GM12878 (cell line): ENCODE results near the gene CFAP20. TPM values are rescaled to one million over a fixed set of nuclear protein-coding genes. Genes with fewer than 3 reads are reported as not detected.

Experiments used
- ATAC-seq: fragments of 200-7000 bp; cut with Tn5 transposase; 3 replicates; pipeline ENCODE4 v1.9.1; 2020; ENCODE audit warnings: mild to moderate bottlenecking, moderate library complexity
- BruUV-seq: library from RNA; stranded (reverse); fragments of 400-500 nt; replicated peaks from 2 replicates; lab custom pipeline; 2021; lab: Mats Ljungman, UMichigan
- CTCF ChIA-PET: fragments of 300-600 bp; sonication (Branson Sonifier 250); formaldehyde crosslinking; extraction: SDS; loops from one replicate; lab custom pipeline; 2021; ENCODE audit warnings: inconsistent platforms; lab: Yijun Ruan, JAX
- POLR2A ChIA-PET: fragments of 350-600 bp; formaldehyde crosslinking; extraction: SDS; loops from one replicate; lab custom pipeline; 2021; ENCODE audit warnings: inconsistent platforms; lab: Charles Lee
- RAD21 ChIA-PET: fragments of 300-600 bp; sonication (Branson Sonifier 250); formaldehyde crosslinking; loops from one replicate; lab custom pipeline; 2023; ENCODE audit warnings: antibody characterized with exemption; ENCODE audit not compliant: unreplicated experiment; lab: Charles Lee
- SMC1A ChIA-PET: fragments of 300-600 bp; sonication (Branson Sonifier 250); formaldehyde crosslinking; loops from one replicate; lab custom pipeline; 2023; ENCODE audit not compliant: unreplicated experiment, uncharacterized antibody; lab: Charles Lee
- DNase-seq: peaks from one replicate; pipeline ENCODE4 v3.0.0-alpha.2; 2011; ENCODE audit warnings: low read depth, low spot score
- FAIRE-seq: peaks from 3 replicates; lab custom pipeline; 2011; peaks lifted over from hg19 to GRCh38; lab: Jason Lieb, UNC
- H2AFZ ChIP-seq: 2 replicates; pipeline ENCODE4 v1.6.0; 2011; ENCODE audit warnings: low read depth, low read length, control low read depth; ENCODE audit not compliant: control insufficient read depth
- H3K27ac ChIP-seq: 2 replicates; pipeline ENCODE4 v1.5.1; 2011; ENCODE audit warnings: control low read depth; ENCODE audit not compliant: control insufficient read depth, insufficient read depth
- H3K27me3 ChIP-seq, 2 experiments: replicated peaks in 1 of 2; 2 replicates each; pipeline versions ENCODE4 v1.6.0 to v1.6.1; 2011; ENCODE audit warnings: low read length in 1 of 2; ENCODE audit not compliant: control insufficient read depth in 2 of 2, insufficient read depth in 2 of 2
- H3K36me3 ChIP-seq, 2 experiments: 2 replicates each; pipeline ENCODE4 v1.5.1; 2011; ENCODE audit warnings: low read length in 1 of 2; ENCODE audit not compliant: control insufficient read depth in 2 of 2, insufficient read depth in 2 of 2
- H3K4me1 ChIP-seq: 2 replicates; pipeline ENCODE4 v1.6.1; 2011; ENCODE audit warnings: mild to moderate bottlenecking, low read length, moderate library complexity, mixed read lengths; ENCODE audit not compliant: control insufficient read depth, insufficient read depth
- H3K4me2 ChIP-seq: 2 replicates; pipeline ENCODE4 v1.6.0; 2011; ENCODE audit warnings: control low read depth; ENCODE audit not compliant: control insufficient read depth, insufficient read depth
- H3K4me3 ChIP-seq: fragments of 200-600 bp; sonication (generic); 2 replicates; pipeline ENCODE4 v1.5.1; 2016
- H3K79me2 ChIP-seq: 2 replicates; pipeline ENCODE4 v1.6.0; 2011; ENCODE audit warnings: low read length; ENCODE audit not compliant: control insufficient read depth, insufficient read depth
- H3K9ac ChIP-seq: 2 replicates; pipeline ENCODE4 v1.8.0; 2011; ENCODE audit warnings: low read length, control low read depth, mixed read lengths; ENCODE audit not compliant: control insufficient read depth, insufficient read depth
- H3K9me3 ChIP-seq: replicated peaks from 3 replicates; pipeline ENCODE4 v1.5.1; 2011; ENCODE audit warnings: mild to moderate bottlenecking, low read length; ENCODE audit not compliant: control insufficient read depth, insufficient read depth
- H4K20me1 ChIP-seq: 2 replicates; pipeline ENCODE4 v1.6.0; 2011; ENCODE audit not compliant: control insufficient read depth, insufficient read depth
- CEBPB ChIP-seq, 2 experiments: fragments of 150-350 bp in 1 of 2; IDR thresholded peaks; 2 replicates each; pipeline ENCODE4 v1.6.1; 2012 to 2014; ENCODE audit warnings: low read depth in 2 of 2, low read length in 2 of 2, borderline replicate concordance in 1 of 2, inconsistent platforms in 1 of 2
- DPF2 ChIP-seq: fragments of 450-650 bp; IDR thresholded peaks from 2 replicates; pipeline ENCODE4 v1.6.1; 2017; ENCODE audit warnings: mild to moderate bottlenecking
- EP300 ChIP-seq, 2 experiments: fragments of 150-350 bp in 1 of 2; IDR thresholded peaks; 2 replicates each; pipeline ENCODE4 v1.6.1; 2011 to 2012; ENCODE audit warnings: low read depth in 2 of 2, low read length in 2 of 2, borderline replicate concordance in 1 of 2, improper control_type of control experiment in 1 of 2, inconsistent platforms in 1 of 2; ENCODE audit not compliant: control insufficient read depth in 1 of 2
- HDGF ChIP-seq: fragments of 450-650 bp; IDR thresholded peaks from 2 replicates; pipeline ENCODE4 v1.6.1; 2016; ENCODE audit warnings: antibody characterized with exemption
- IKZF1 ChIP-seq: fragments of 450-650 bp; conservative IDR thresholded peaks from 2 replicates; pipeline ENCODE4 v1.6.1; 2017; ENCODE audit warnings: antibody characterized with exemption, mild to moderate bottlenecking
- LARP7 ChIP-seq: fragments of 450-650 bp; IDR thresholded peaks from 2 replicates; pipeline ENCODE4 v1.6.1; 2017; ENCODE audit warnings: mild to moderate bottlenecking
- NR2C2 ChIP-seq: IDR thresholded peaks from 2 replicates; pipeline ENCODE4 v1.6.1; 2011; ENCODE audit warnings: borderline replicate concordance, low read depth; ENCODE audit not compliant: control insufficient read depth, insufficient read length
- POLR2AphosphoS5 ChIP-seq: IDR thresholded peaks from 2 replicates; pipeline ENCODE4 v1.6.1; 2011; ENCODE audit warnings: mild to moderate bottlenecking, low read length, inconsistent platforms
- YBX1 ChIP-seq: fragments of 450-650 bp; IDR thresholded peaks from 2 replicates; pipeline ENCODE4 v1.6.1; 2016; ENCODE audit warnings: antibody characterized with exemption
- ZBTB40 ChIP-seq: fragments of 450-650 bp; IDR thresholded peaks from 2 replicates; pipeline ENCODE4 v1.6.1; 2016; ENCODE audit warnings: mild to moderate bottlenecking, moderate library complexity, borderline replicate concordance
- ZNF207 ChIP-seq: fragments of 450-650 bp; IDR thresholded peaks from 2 replicates; pipeline ENCODE4 v1.6.1; 2014; ENCODE audit warnings: antibody characterized with exemption, mild to moderate bottlenecking, borderline replicate concordance
- WGBS: methylation state at CpG from one replicate; pipeline ENCODE4 v1.1.6; 2016; ENCODE audit warnings: low lambda C conversion rate; ENCODE audit not compliant: insufficient replicate concordance, insufficient coverage; ENCODE audit errors: missing lambda C conversion rate; 5-methylcytosine and 5-hydroxymethylcytosine counted together
- in situ Hi-C: fragments of 300-500 bp; cut with MboI; formaldehyde crosslinking; loops from 9 replicates; pipeline ENCODE4 v1.14.3; 2018; ENCODE audit warnings: mixed read lengths
- intact Hi-C: fragments of 100-400 bp; cut with micrococcal nuclease; formaldehyde crosslinking; loops from one replicate; pipeline ENCODE4 v1.14.2; 2022; ENCODE audit not compliant: unreplicated experiment
- polyA plus RNA-seq, 11 experiments: library from polyadenylated mRNA; depleted of rRNA in 4 of 11; unstranded in 6 of 11; stranded (reverse) in 5 of 11; fragments of >200 nt; fragmentation: Nextera tagmentation in 4 of 11; fragmentation: Illumina TruSeq in 1 of 11; extraction: Ambion mirVana in 4 of 11; extraction: Trizol in 1 of 11; gene quantifications; 1 replicate in 1 of 11; 2 replicates in 10 of 11; pipeline versions ENCODE4 v1.2.1 to v1.2.3, GENCODE V29; 2011 to 2016; ENCODE audit warnings: inconsistent platforms in 2 of 11, missing spikeins in 2 of 11, low read depth in 1 of 11
- total RNA-seq, 4 experiments: library from RNA; depleted of rRNA in 3 of 4; stranded (reverse); fragments of >200 nt in 3 of 4; fragmentation: Illumina TruSeq in 1 of 4; extraction: Trizol in 1 of 4; gene quantifications; 2 replicates each; pipeline versions ENCODE4 v1.2.1 to v1.2.3, GENCODE V29; 2013 to 2021

Gene CFAP20
- total and polyA plus RNA-seq, 10 of the 15 experiments (the other 5 are each of a cell fraction or from before 2014, with no cell fraction given): 10.9 to 61.7 (median 46.2) TPM

GRCh38 chr16:58086381-58087208 lies 42.6 kb downstream of the CFAP20 start:
- ATAC-seq (no peak), DNase-seq (no peak), FAIRE-seq (no peak)
- Histone ChIP-seq H3K4me3 (no peak overlapping the region), H3K4me1 (no peaks in the 10 kb centered on the region), H2AFZ (no peak overlapping the region), H3K27ac (no peak overlapping the region), H3K79me2 (no peaks in the 10 kb centered on the region), H3K9me3 (no peaks in the 10 kb centered on the region), H3K36me3 (no peaks in the 10 kb centered on the region), H4K20me1 (no peaks in the 10 kb centered on the region), H3K9ac (no peak overlapping the region), H3K27me3 (no peaks in the 10 kb centered on the region), H3K4me2 (no peak overlapping the region)
- in situ Hi-C loops (no loop called here), intact Hi-C loops (no loop called here)
- BruUV-seq: no TSS peak
- SMC1A ChIA-PET: no interaction called here
- POLR2A ChIA-PET: no interaction called here
- CTCF ChIA-PET: interaction anchor here (1.1 kb wide), 1 partner anchor 401 kb away, joined by 3 read pairs; no protein-coding TSS in a partner anchor
- RAD21 ChIA-PET: no interaction called here
- 71% methylated on average over 19 of the region's 19 CpGs for WGBS
- no peak for TF ChIP-seq EP300 (IDR thresholded peaks at IDR 0.05; ENCODE audit: borderline replicate concordance in 1 of 2, control insufficient read depth in 1 of 2, low read depth in 2 of 2, low read length in 2 of 2)
- no peak for TF ChIP-seq POLR2AphosphoS5
- TF ChIP-seq NR2C2: peak; percentile 38
- no peak for TF ChIP-seq DPF2

- no peak for DNase-seq
- in situ Hi-C loops (no loop called here), intact Hi-C loops (no loop called here)
- Histone ChIP-seq H3K9ac (no peak overlapping the region), H4K20me1 (no peaks in the 10 kb centered on the region), H3K9me3 (no peaks in the 10 kb centered on the region), H3K27me3 (no peaks in the 10 kb centered on the region), H3K36me3 (no peaks in the 10 kb centered on the region), H3K4me1 (no peaks in the 10 kb centered on the region), H3K79me2 (no peaks in the 10 kb centered on the region), H3K4me2 (no peak overlapping the region), H3K4me3 (no peak overlapping the region), H3K27ac (no peak overlapping the region), H2AFZ (no peak overlapping the region)
- 46% methylated on average over 17 of the region's 21 CpGs for WGBS
- FAIRE-seq: no peak
- ChIA-PET SMC1A (no interaction called here), RAD21 (no interaction called here), CTCF (interaction anchor here (1.1 kb wide), 1 partner anchor 402 kb away, joined by 3 read pairs; no protein-coding TSS in a partner anchor), POLR2A (no interaction called here)
- ATAC-seq: no peak
- BruUV-seq: no TSS peak
- TF ChIP-seq ZNF207 (no peak), CEBPB (IDR thresholded peaks at IDR 0.05; ENCODE audit: borderline replicate concordance in 1 of 2, low read depth in 2 of 2, low read length in 2 of 2) (no peak), ZBTB40 (no peak), YBX1 (no peak), IKZF1 (no peak), HDGF (no peak), LARP7 (no peak)
These were observed 43.5 kb downstream of the CFAP20 start for GRCh38 chr16:58085584-58086251.
